Heart right ventricle (tissue), 16 donors: ENCODE results near the gene CTNND2. TPM values are rescaled to one million over a fixed set of nuclear protein-coding genes. Genes with fewer than 3 reads are reported as not detected.

Experiments used
- ATAC-seq, 8 donors: fragments of 200-7000 bp; cut with Tn5 transposase; one replicate each; pipeline ENCODE4 v1.9.1; 2020; ENCODE audit warnings: mild to moderate bottlenecking in 8 of 8, moderate library complexity in 8 of 8, moderate number of reproducible peaks in 1 of 8
- DNase-seq, 2 donors: peaks; one replicate each; pipeline ENCODE4 v3.0.0-alpha.2; 2020
- H3K27ac ChIP-seq, 10 donors: fragments of 200-600 bp; sonication (generic) in 2 of 10; one replicate each; pipeline versions ENCODE4 v1.5.0 to v1.8.0; 2020 to 2022; ENCODE audit warnings: mild to moderate bottlenecking in 3 of 10
- H3K27me3 ChIP-seq, 7 donors: fragments of 200-600 bp; one replicate each; pipeline ENCODE4 v1.8.0; 2021 to 2022; ENCODE audit warnings: mild to moderate bottlenecking in 2 of 7
- H3K36me3 ChIP-seq, 9 donors: fragments of 200-600 bp; sonication (generic) in 1 of 9; one replicate each; pipeline versions ENCODE4 v1.5.0 to v1.8.0; 2020 to 2022; ENCODE audit warnings: mild to moderate bottlenecking in 2 of 9
- H3K4me1 ChIP-seq, 9 donors: fragments of 200-600 bp; sonication (generic) in 1 of 9; one replicate each; pipeline versions ENCODE4 v1.5.0 to v1.8.0; 2020 to 2022; ENCODE audit warnings: mild to moderate bottlenecking in 4 of 9
- H3K4me3 ChIP-seq, 10 donors: fragments of 200-600 bp; sonication (generic) in 2 of 10; one replicate each; pipeline versions ENCODE4 v1.5.0 to v1.8.0; 2020 to 2022; ENCODE audit warnings: mild to moderate bottlenecking in 7 of 10, moderate library complexity in 2 of 10
- H3K9me3 ChIP-seq, 11 donors: fragments of 200-600 bp in 10 of 11; sonication (generic) in 2 of 11; one replicate each; pipeline versions ENCODE4 v1.5.0 to v1.8.0; 2013 to 2022; ENCODE audit warnings: mild to moderate bottlenecking in 2 of 11, control low read depth in 1 of 11, moderate library complexity in 1 of 11
- CTCF ChIP-seq, 9 donors: fragments of 200-600 bp; sonication (generic) in 2 of 9; IDR thresholded peaks; one replicate each; pipeline versions ENCODE4 v1.5.0 to v1.8.0; 2021 to 2022; ENCODE audit warnings: antibody characterized with exemption in 9 of 9, mild to moderate bottlenecking in 5 of 9, moderate library complexity in 1 of 9
- WGBS, 2 donors: extraction: QIAGEN DNeasy Blood & Tissue Kit; methylation state at CpG; one replicate each; pipeline ENCODE4 v1.1.7; 2013; ENCODE audit warnings: inconsistent platforms in 1 of 2; 5-methylcytosine and 5-hydroxymethylcytosine counted together
- intact Hi-C, 10 donors: fragments of 100-400 bp; cut with DNase I; formaldehyde crosslinking; loops; one replicate each; pipeline versions ENCODE4 v1.11.1 to v1.14.2; 2022
- polyA plus RNA-seq, 2 donors: library from polyadenylated mRNA; stranded (reverse); fragments of 200-250 nt; gene quantifications; one replicate each; pipeline ENCODE4 v1.2.3, GENCODE V29; 2013
- total RNA-seq, 10 donors: library from RNA; stranded (reverse); fragmentation: NEBNext Ultra II Directional in 3 of 10; extraction: Animal tissue kit (Norgen Biotek cat#: 25700) in 3 of 10; gene quantifications; one replicate each; pipeline versions ENCODE4 v1.2.1 to v1.2.4, GENCODE V29; 2021 to 2023
- donor health status: Arrhythmogenic right ventricular cardiomyopathy.
- donor health status: ischemic (EF 13 %, LVEDD 7.1; RV severe dilation, severe dysfunction).
- donor health status: healthy with polysubstance abuse.
- donor health status: DM: no; HTN: yes; CAD: no.
- donor health status: DM: no; HTN: no; CAD: no.
- donor health status: ischemic (EF 25% LVEDD 6.9; RV normal size, moderate dysfunction).
- donor health status: ischemic (EF 25% LVEDD 5.7; RV mildly dilated, moderate dysfunction).
- donor health status: healthy.
- donor health status: DM: yes; HTN: yes; CAD: no.
- donor health status: Ischemic cardiomyopathy.
- donor health status: ischemic (EF 35%, LVEDD 5.7; RV mildly dilated, moderate dysfunction).
- donor health status: nonischemic (EF 11% LVEDD 7.7; RV severe dilation, severe dysfunction).
- donor health status: DM: yes; HTN: yes; CAD: no.
- donor health status: PGD.
- donor health status: ischemic (EF 29% LVEDD 5.4; RV normal size, mild dysfunction).
- donor health status: nonischemic (EF 23%, LVEDD 6.1; RV moderate dilation, normal function).

The CTNND2 gene
- total and polyA plus RNA-seq, 12 donors = 1.1 to 29.6 (median 9.9) TPM

- intact Hi-C loops = loop anchor here in 1 of 10 donors (10.0 kb wide), 1 partner anchor 333 kb away; no protein-coding TSS in a partner anchor
- DNase-seq = no peak
- peaks cover 0 to 38% (median 0%) of the 10 kb centered on the region in 11 donors for H3K9me3 ChIP-seq
- no peaks in the 10 kb centered on the region for H3K4me1 ChIP-seq
- H3K36me3 ChIP-seq = no peaks in the 10 kb centered on the region
- no peak overlapping the region for H3K27ac ChIP-seq
- WGBS, 2 donors = 92 to 94% methylated on average over 5 of the region's 5 CpGs
- no peaks in the 10 kb centered on the region for H3K27me3 ChIP-seq
- no peak for ATAC-seq
- TF ChIP-seq CTCF (IDR thresholded peaks at IDR 0.05) = no peak
- no peak overlapping the region for H3K4me3 ChIP-seq
These were observed 622.4 kb downstream of the CTNND2 start for GRCh38 chr5:11281842-11282241.

GRCh38 chr5:11277323-11277722 lies 626.9 kb downstream of the CTNND2 start:
- Histone ChIP-seq H3K4me3 (no peak overlapping the region), H3K9me3 (peaks cover 0 to 16% (median 0%) of the 10 kb centered on the region in 11 donors), H3K4me1 (no peaks in the 10 kb centered on the region), H3K27me3 (no peaks in the 10 kb centered on the region), H3K27ac (no peak overlapping the region), H3K36me3 (no peaks in the 10 kb centered on the region)
- 82 to 85% methylated on average over 4 of the region's 4 CpGs for WGBS, 2 donors
- ATAC-seq (no peak), DNase-seq (no peak)
- intact Hi-C loops = no loop called here
- no peak for TF ChIP-seq CTCF (IDR thresholded peaks at IDR 0.05)

- Histone ChIP-seq H3K27ac (no peak overlapping the region), H3K27me3 (no peaks in the 10 kb centered on the region), H3K4me1 (no peaks in the 10 kb centered on the region), H3K9me3 (no peaks in the 10 kb centered on the region), H3K4me3 (no peak overlapping the region), H3K36me3 (no peaks in the 10 kb centered on the region)
- 79 to 90% methylated on average over 11 of the region's 11 CpGs for WGBS, 2 donors
- intact Hi-C loops = loop anchor here in 1 of 10 donors (5.0 kb wide), 1 partner anchor 344 kb away; no protein-coding TSS in a partner anchor
- DNase-seq = no peak
- no peak for ATAC-seq
- TF ChIP-seq CTCF (IDR thresholded peaks at IDR 0.05) = no peak
These were observed 630.9 kb downstream of the CTNND2 start for GRCh38 chr5:11273180-11273903.

GRCh38 chr5:11269515-11269914 lies 634.7 kb downstream of the CTNND2 start:
- no peak for DNase-seq
- no peaks in the 10 kb centered on the region for H3K9me3 ChIP-seq

More at GRCh38 chr5:11269515-11269914, 634.7 kb downstream of the CTNND2 start:
- intact Hi-C loops = loop anchor here in 6 of 10 donors (5.0 to 10.0 kb wide), 8 partner anchors 215 to 755 kb away; no protein-coding TSS in a partner anchor
- Histone ChIP-seq H3K27ac (no peak overlapping the region), H3K27me3 (no peaks in the 10 kb centered on the region), H3K36me3 (no peaks in the 10 kb centered on the region), H3K4me3 (no peak overlapping the region), H3K4me1 (no peaks in the 10 kb centered on the region)
- 86 to 93% methylated on average over 3 of the region's 3 CpGs for WGBS, 2 donors
- no peak for ATAC-seq
- no peak for TF ChIP-seq CTCF (IDR thresholded peaks at IDR 0.05)
